Esophagus muscularis mucosa (tissue), 4 donors: ENCODE results near the gene SPTB. TPM values are rescaled to one million over a fixed set of nuclear protein-coding genes. Genes with fewer than 3 reads are reported as not detected.

Experiments used
- DNase-seq: peaks from one replicate; pipeline ENCODE4 v3.0.0-alpha.2; 2017; ENCODE audit errors: extremely low spot score
- H3K27ac ChIP-seq, 4 donors: fragments of 200-600 bp; sonication (generic); replicated peaks in 1 of 4; 1 replicate in 3 of 4; 2 replicates in 1 of 4; pipeline ENCODE4 v1.5.1; 2016 to 2019; ENCODE audit warnings: mild to moderate bottlenecking in 1 of 4
- H3K27me3 ChIP-seq, 4 donors: fragments of 200-600 bp; sonication (generic); one replicate each; pipeline versions ENCODE4 v1.5.1 to v1.6.0; 2016 to 2019
- H3K36me3 ChIP-seq, 4 donors: fragments of 200-600 bp; sonication (generic); one replicate each; pipeline ENCODE4 v1.5.1; 2016 to 2019
- H3K4me1 ChIP-seq, 4 donors: fragments of 200-600 bp; sonication (generic); one replicate each; pipeline ENCODE4 v1.5.1; 2016 to 2019
- H3K4me3 ChIP-seq, 4 donors: fragments of 200-600 bp; sonication (generic); 1 replicate in 2 of 4; 2 replicates in 2 of 4; pipeline ENCODE4 v1.5.1; 2016 to 2019; ENCODE audit warnings: mild to moderate bottlenecking in 4 of 4, moderate library complexity in 1 of 4
- H3K9me3 ChIP-seq, 4 donors: fragments of 200-600 bp; sonication (generic); 1 replicate in 3 of 4; 2 replicates in 1 of 4; pipeline ENCODE4 v1.5.1; 2016 to 2019
- CTCF ChIP-seq, 3 experiments: fragments of 200-600 bp in 2 of 3; fragments of 450-650 bp in 1 of 3; sonication (generic) in 2 of 3; IDR thresholded peaks; one replicate each; pipeline ENCODE4 v1.5.1; 2017 to 2019; ENCODE audit warnings: antibody characterized with exemption in 3 of 3, mild to moderate bottlenecking in 2 of 3, moderate library complexity in 1 of 3
- EP300 ChIP-seq: sonication (generic); formaldehyde crosslinking; IDR thresholded peaks from one replicate; pipeline ENCODE4 v1.6.1; 2017; ENCODE audit warnings: antibody characterized with exemption
- POLR2A ChIP-seq: fragments of 450-650 bp; IDR thresholded peaks from one replicate; pipeline ENCODE4 v1.6.1; 2017; ENCODE audit warnings: antibody characterized with exemption, moderate library complexity, mild to moderate bottlenecking, low read depth
- POLR2AphosphoS5 ChIP-seq, 2 donors: sonication (generic); formaldehyde crosslinking; IDR thresholded peaks; one replicate each; pipeline ENCODE4 v1.6.1; 2017; ENCODE audit warnings: antibody characterized with exemption in 2 of 2
- WGBS: methylation state at CpG from one replicate; pipeline ENCODE4 v1.1.5; 2018; 5-methylcytosine and 5-hydroxymethylcytosine counted together
- intact Hi-C: fragments of 100-400 bp; cut with DNase I; formaldehyde crosslinking; loops from one replicate; pipeline ENCODE4 v1.15.1; 2023
- total RNA-seq, 4 donors: library from RNA; depleted of rRNA; stranded (reverse); fragments of >200 nt; gene quantifications; one replicate each; pipeline versions ENCODE4 v1.1.0 to v1.2.1, GENCODE V29; 2016

Gene SPTB
- total RNA-seq, 4 donors from 2014 or later: 0.83 to 2.5 (median 1.8) TPM

GRCh38 chr14:64826333-64826732, 53.4 kb downstream of the SPTB start:
- DNase-seq: no peak
- 84% methylated on average over 4 of the region's 4 CpGs for WGBS
- Histone ChIP-seq H3K4me1 (peaks cover 7 to 22% (median 9%) of the 10 kb centered on the region in 4 donors), H3K9me3 (no peaks in the 10 kb centered on the region), H3K36me3 (no peaks in the 10 kb centered on the region), H3K27me3 (no peaks in the 10 kb centered on the region), H3K4me3 (no peak overlapping the region), H3K27ac (no peak overlapping the region)
- intact Hi-C loops: no loop called here
- TF ChIP-seq EP300: no peak
- no peak for TF ChIP-seq POLR2A
- TF ChIP-seq POLR2AphosphoS5 (IDR thresholded peaks at IDR 0.05): no peak
- TF ChIP-seq CTCF (IDR thresholded peaks at IDR 0.05): no peak

- intact Hi-C loops: no loop called here
- TF ChIP-seq POLR2A (no peak), CTCF (IDR thresholded peaks at IDR 0.05) (no peak), EP300 (no peak)
- H3K4me1 ChIP-seq: peaks cover 7 to 19% (median 9%) of the 10 kb centered on the region in 4 donors
- DNase-seq: no peak
- H3K27me3 ChIP-seq: peaks cover 0 to 4% (median 0%) of the 10 kb centered on the region in 4 donors
- no peaks in the 10 kb centered on the region for H3K9me3 ChIP-seq
- H3K27ac ChIP-seq: no peak overlapping the region
- no peak overlapping the region for H3K4me3 ChIP-seq
- H3K36me3 ChIP-seq: no peaks in the 10 kb centered on the region
- WGBS: 58% methylated on average over 8 of the region's 10 CpGs
Observed at GRCh38 chr14:64825509-64825908, 54.2 kb downstream of the SPTB start.

DNA sequence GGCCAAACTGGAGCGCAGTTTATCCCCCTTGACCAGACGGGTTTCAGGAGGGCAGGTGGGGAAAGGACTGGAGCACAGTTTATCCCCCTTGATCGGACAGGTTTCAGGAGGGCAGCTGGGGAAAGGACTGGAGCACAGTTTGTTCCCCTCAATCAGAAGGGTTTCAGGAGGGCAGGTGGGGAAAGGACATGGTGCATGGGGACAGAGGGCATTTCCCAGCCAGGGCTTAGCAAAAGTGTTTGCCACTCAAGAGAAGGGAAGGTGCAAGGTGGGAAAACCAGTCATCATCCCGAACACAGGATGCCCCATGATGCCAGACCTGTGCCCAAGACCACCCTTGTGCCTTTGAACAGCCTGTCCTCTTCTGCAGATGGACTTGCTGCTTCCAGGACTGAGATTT, 54.7 kb downstream of the SPTB start:
- peaks cover 0 to 5% (median 0%) of the 10 kb centered on the region in 4 donors for H3K27me3 ChIP-seq
- no peaks in the 10 kb centered on the region for H3K9me3 ChIP-seq
- no peak for DNase-seq
- H3K4me3 ChIP-seq: no peak overlapping the region
- H3K4me1 ChIP-seq: peaks cover 7 to 19% (median 9%) of the 10 kb centered on the region in 4 donors
- no peaks in the 10 kb centered on the region for H3K36me3 ChIP-seq
- intact Hi-C loops: no loop called here
- 87% methylated on average over 2 of the region's 4 CpGs for WGBS
- no peak overlapping the region for H3K27ac ChIP-seq
- TF ChIP-seq EP300 (no peak), CTCF (IDR thresholded peaks at IDR 0.05) (no peak), POLR2AphosphoS5 (IDR thresholded peaks at IDR 0.05) (no peak), POLR2A (no peak)

GRCh38 chr14:64824471-64824870, 55.2 kb downstream of the SPTB start:
- H3K9me3 ChIP-seq: no peaks in the 10 kb centered on the region
- WGBS: 93% methylated on average over 3 of the region's 3 CpGs
- H3K4me3 ChIP-seq: no peak overlapping the region
- no peaks in the 10 kb centered on the region for H3K36me3 ChIP-seq
- H3K27ac ChIP-seq: no peak overlapping the region
- peaks cover 0 to 5% (median 0%) of the 10 kb centered on the region in 4 donors for H3K27me3 ChIP-seq
- TF ChIP-seq POLR2A (no peak), POLR2AphosphoS5 (IDR thresholded peaks at IDR 0.05) (no peak), CTCF (IDR thresholded peaks at IDR 0.05) (no peak), EP300 (no peak)
- DNase-seq: no peak
- intact Hi-C loops: loop anchor here (5.0 kb wide), 1 partner anchor 113 kb away; no protein-coding TSS in a partner anchor
- peaks cover 7 to 19% (median 9%) of the 10 kb centered on the region in 4 donors for H3K4me1 ChIP-seq

GRCh38 chr14:64823305-64823861, 56.3 kb downstream of the SPTB start:
- intact Hi-C loops: loop anchor here (2.0 to 5.0 kb wide), 2 partner anchors 69 to 114 kb away; no protein-coding TSS in a partner anchor
- TF ChIP-seq EP300 (no peak), POLR2AphosphoS5 (IDR thresholded peaks at IDR 0.05) (peak in 1 of 2 donors; percentile 6), CTCF (IDR thresholded peaks at IDR 0.05) (peak; percentile 74 to 86 (median 78))
- 6% methylated on average over 12 of the region's 15 CpGs for WGBS
- peak; percentile 94 for DNase-seq
- Histone ChIP-seq H3K4me1 (peaks cover 7 to 19% (median 9%) of the 10 kb centered on the region in 4 donors), H3K27me3 (peaks cover 0 to 10% (median 0%) of the 10 kb centered on the region in 4 donors), H3K4me3 (peak overlapping the region in 1 of 4 donors; percentile 30), H3K27ac (no peak overlapping the region), H3K36me3 (no peaks in the 10 kb centered on the region), H3K9me3 (no peaks in the 10 kb centered on the region)
